Activated T-cell treated with anti-CD3 and anti-CD28 coated beads, Interleukin-2, amount 50 U/mL, for 24 hours (primary cell): Measurements from ENCODE around the gene XCL2.

Experiments
- DNase-seq: peaks from one replicate; pipeline ENCODE4 v3.0.0-alpha.2; 2020
- H3K27ac Mint-ChIP-seq: 2 replicates; pipeline ENCODE4 v1.8.0; 2020; ENCODE audit warnings: mild to moderate bottlenecking, mixed read lengths
- H3K27me3 Mint-ChIP-seq: 2 replicates; pipeline ENCODE4 v1.8.0; 2020; ENCODE audit warnings: mixed read lengths
- H3K36me3 Mint-ChIP-seq: 2 replicates; pipeline ENCODE4 v1.8.0; 2020; ENCODE audit warnings: low read depth, mixed read lengths
- H3K4me1 Mint-ChIP-seq: 2 replicates; pipeline ENCODE4 v1.8.0; 2020; ENCODE audit warnings: low read depth, mixed read lengths
- H3K4me3 Mint-ChIP-seq: 2 replicates; pipeline ENCODE4 v1.8.0; 2020; ENCODE audit warnings: mild to moderate bottlenecking, moderate library complexity, mixed read lengths
- H3K9me3 Mint-ChIP-seq: 2 replicates; pipeline ENCODE4 v1.8.0; 2020; ENCODE audit warnings: mixed read lengths

The XCL2 gene

GRCh38 chr1:168572633-168573032, 28.8 kb upstream of the XCL2 start:
- Mint-ChIP-seq H3K4me1 (peaks cover 38% of the 10 kb centered on the region), H3K4me3 (no peak overlapping the region), H3K9me3 (no peaks in the 10 kb centered on the region), H3K27me3 (no peaks in the 10 kb centered on the region), H3K36me3 (peaks cover 2% of the 10 kb centered on the region), H3K27ac (no peak overlapping the region)
- no peak for DNase-seq

DNA sequence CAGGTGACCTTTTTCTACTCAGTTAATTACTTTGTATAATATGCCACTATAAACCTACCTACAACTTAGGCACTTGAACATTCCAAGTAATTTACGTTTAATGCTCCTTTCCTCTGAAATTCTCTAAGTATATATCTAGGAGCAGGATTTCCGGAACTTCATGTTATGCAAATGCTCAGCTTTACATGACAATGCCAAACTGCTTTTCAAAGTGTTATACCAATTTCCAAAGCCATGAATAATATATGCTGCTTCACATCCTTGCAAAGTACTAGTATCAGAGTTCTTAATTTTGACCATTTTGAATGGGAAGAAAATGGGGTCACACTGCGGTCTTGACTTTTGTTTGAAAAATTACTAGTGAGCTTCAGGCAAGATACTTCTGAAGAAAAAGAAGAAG, 26.9 kb upstream of the XCL2 start:
- Mint-ChIP-seq H3K4me3 (no peak overlapping the region), H3K27me3 (no peaks in the 10 kb centered on the region), H3K9me3 (no peaks in the 10 kb centered on the region), H3K4me1 (peaks cover 30% of the 10 kb centered on the region), H3K36me3 (no peaks in the 10 kb centered on the region), H3K27ac (no peak overlapping the region)
- no peak for DNase-seq

DNA sequence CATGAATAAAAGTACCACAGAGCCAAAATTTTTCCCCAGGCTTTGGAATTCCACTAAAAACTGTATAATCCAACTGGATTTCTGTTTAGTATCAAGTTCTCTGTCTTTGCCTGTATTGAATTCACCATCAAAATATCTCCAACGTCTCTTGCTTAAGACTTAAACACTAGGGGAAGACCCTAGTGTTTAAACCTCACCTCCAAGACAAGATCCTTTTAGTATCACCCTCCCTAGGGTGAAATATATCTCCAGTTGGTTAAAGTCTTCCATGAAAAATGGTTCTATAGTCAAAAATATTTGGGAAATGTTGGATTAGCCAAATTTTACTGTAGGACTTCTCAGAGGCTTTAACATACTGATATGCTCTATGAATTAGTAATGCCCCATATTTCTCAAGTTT, 24.5 kb upstream of the XCL2 start:
- H3K27ac Mint-ChIP-seq: no peak overlapping the region
- no peaks in the 10 kb centered on the region for H3K9me3 Mint-ChIP-seq
- no peak overlapping the region for H3K4me3 Mint-ChIP-seq
- peaks cover 12% of the 10 kb centered on the region for H3K4me1 Mint-ChIP-seq
- H3K27me3 Mint-ChIP-seq: no peaks in the 10 kb centered on the region
- no peak for DNase-seq
- no peaks in the 10 kb centered on the region for H3K36me3 Mint-ChIP-seq

DNA sequence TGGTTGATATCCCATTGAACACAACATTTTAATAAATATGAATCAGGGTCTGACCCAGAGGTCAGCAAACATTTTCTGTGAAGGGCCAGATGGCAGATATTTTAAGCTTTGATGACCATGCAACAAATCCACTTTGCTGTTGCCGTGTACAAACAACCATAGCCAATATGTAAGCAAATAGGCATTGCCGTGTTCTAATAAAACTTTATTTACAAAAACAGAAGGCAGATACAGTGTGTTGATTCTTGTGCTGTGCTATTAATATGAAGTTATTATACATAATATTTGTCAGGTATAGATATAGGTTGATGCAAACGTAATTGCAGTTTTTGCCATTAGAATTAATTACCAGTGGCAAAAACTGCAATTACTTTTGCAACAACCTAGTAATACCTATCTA, 23.8 kb upstream of the XCL2 start:
- Mint-ChIP-seq H3K27ac (no peak overlapping the region), H3K9me3 (peaks cover 4% of the 10 kb centered on the region), H3K27me3 (no peaks in the 10 kb centered on the region), H3K4me1 (peaks cover 11% of the 10 kb centered on the region), H3K36me3 (no peaks in the 10 kb centered on the region), H3K4me3 (no peak overlapping the region)
- no peak for DNase-seq

- no peak overlapping the region for H3K4me3 Mint-ChIP-seq
- no peaks in the 10 kb centered on the region for H3K27me3 Mint-ChIP-seq
- no peak for DNase-seq
- H3K9me3 Mint-ChIP-seq: peaks cover 4% of the 10 kb centered on the region
- H3K36me3 Mint-ChIP-seq: no peaks in the 10 kb centered on the region
- H3K27ac Mint-ChIP-seq: no peak overlapping the region
- H3K4me1 Mint-ChIP-seq: peaks cover 6% of the 10 kb centered on the region
Observed at GRCh38 chr1:168567007-168567406, 23.2 kb upstream of the XCL2 start.

- Mint-ChIP-seq H3K4me1 (peaks cover 6% of the 10 kb centered on the region), H3K9me3 (peaks cover 4% of the 10 kb centered on the region), H3K27ac (no peak overlapping the region), H3K36me3 (no peaks in the 10 kb centered on the region), H3K27me3 (peaks cover 2% of the 10 kb centered on the region), H3K4me3 (no peak overlapping the region)
- no peak for DNase-seq
Observed at GRCh38 chr1:168565825-168566224, 22.0 kb upstream of the XCL2 start.

GRCh38 chr1:168561989-168562388, 18.2 kb upstream of the XCL2 start:
- H3K4me1 Mint-ChIP-seq: peaks cover 14% of the 10 kb centered on the region
- no peak overlapping the region for H3K4me3 Mint-ChIP-seq
- peaks cover 6% of the 10 kb centered on the region for H3K27me3 Mint-ChIP-seq
- H3K27ac Mint-ChIP-seq: no peak overlapping the region
- DNase-seq: no peak
- peaks cover 4% of the 10 kb centered on the region for H3K9me3 Mint-ChIP-seq
- H3K36me3 Mint-ChIP-seq: no peaks in the 10 kb centered on the region

DNA sequence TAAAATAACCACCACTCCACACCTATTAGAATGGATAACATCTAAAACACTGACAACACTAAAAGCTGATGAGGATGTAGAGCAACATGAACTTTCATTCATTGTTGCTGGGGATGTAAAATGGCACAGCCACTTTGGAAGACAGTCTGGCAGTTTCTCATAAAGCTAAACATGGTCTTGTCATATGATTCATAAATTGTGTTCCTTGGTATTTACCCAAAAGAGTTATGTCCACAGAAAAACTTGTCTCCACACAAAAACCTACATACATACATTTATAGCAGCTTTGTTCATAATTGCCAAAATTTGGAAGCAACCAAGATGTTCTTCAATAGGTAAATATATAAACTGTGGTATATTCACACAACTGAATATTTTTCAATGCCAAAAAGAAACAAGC, 16.6 kb upstream of the XCL2 start:
- Mint-ChIP-seq H3K36me3 (no peaks in the 10 kb centered on the region), H3K4me3 (no peak overlapping the region), H3K9me3 (peaks cover 4% of the 10 kb centered on the region), H3K27ac (no peak overlapping the region), H3K4me1 (peaks cover 27% of the 10 kb centered on the region), H3K27me3 (peaks cover 6% of the 10 kb centered on the region)
- no peak for DNase-seq

DNA sequence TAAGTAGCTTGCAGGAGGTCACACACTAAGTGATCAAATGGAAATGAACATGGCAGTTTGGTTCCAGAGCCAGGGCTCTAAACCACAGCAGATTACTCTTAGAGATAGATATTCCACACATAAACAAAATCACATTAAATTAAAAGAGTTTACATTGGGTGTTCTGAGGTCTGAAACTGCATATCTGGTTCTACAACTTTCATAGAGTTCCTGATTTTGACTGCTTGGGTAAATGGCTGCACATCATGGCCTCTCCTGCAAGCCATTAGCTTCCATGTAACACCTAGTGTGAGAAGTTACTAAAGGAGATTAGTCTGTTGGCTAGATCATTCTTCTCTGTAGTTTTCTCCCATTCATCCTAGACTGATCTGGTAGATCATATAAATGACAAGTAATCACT, 12.8 kb upstream of the XCL2 start:
- Mint-ChIP-seq H3K27me3 (peaks cover 6% of the 10 kb centered on the region), H3K9me3 (no peaks in the 10 kb centered on the region), H3K4me1 (peaks cover 50% of the 10 kb centered on the region), H3K4me3 (no peak overlapping the region), H3K36me3 (no peaks in the 10 kb centered on the region), H3K27ac (no peak overlapping the region)
- no peak for DNase-seq

DNA sequence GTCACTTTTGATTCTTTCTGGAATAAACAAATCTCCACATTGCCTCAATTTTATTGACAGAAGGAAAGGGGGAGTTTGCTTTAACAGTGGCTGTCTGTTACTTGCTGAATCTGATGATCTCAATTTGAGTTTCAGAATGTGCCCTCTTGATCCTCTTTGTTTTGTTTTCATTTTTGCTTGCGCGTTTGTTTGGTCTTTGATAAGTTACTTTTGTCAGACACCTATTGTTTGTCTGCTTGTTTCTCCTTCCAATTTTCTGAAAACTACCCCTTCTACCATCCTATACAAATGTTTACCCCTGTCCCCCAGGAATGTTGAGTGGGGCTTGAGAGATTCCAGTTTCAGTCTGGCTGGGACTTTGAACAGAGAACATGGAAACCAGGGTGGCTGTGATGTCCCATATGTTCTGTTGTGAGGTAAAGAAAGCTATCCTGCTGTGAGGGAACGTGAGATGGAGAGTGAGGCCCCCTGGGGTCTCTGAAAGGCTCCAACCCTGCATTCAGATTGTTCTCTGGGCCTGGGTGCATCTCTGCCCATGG, 11.8 kb upstream of the XCL2 start:
- H3K4me3 Mint-ChIP-seq: no peak overlapping the region
- H3K4me1 Mint-ChIP-seq: peaks cover 50% of the 10 kb centered on the region
- no peaks in the 10 kb centered on the region for H3K9me3 Mint-ChIP-seq
- peaks cover 3% of the 10 kb centered on the region for H3K27me3 Mint-ChIP-seq
- H3K27ac Mint-ChIP-seq: peak overlapping the region; percentile 82
- no peaks in the 10 kb centered on the region for H3K36me3 Mint-ChIP-seq
- no peak for DNase-seq

- Mint-ChIP-seq H3K27ac (peak overlapping the region; percentile 82), H3K4me3 (peak overlapping the region; percentile 9), H3K4me1 (peaks cover 50% of the 10 kb centered on the region), H3K27me3 (no peaks in the 10 kb centered on the region), H3K9me3 (no peaks in the 10 kb centered on the region), H3K36me3 (no peaks in the 10 kb centered on the region)
- DNase-seq: no peak
Observed at GRCh38 chr1:168554603-168555483, 11.0 kb upstream of the XCL2 start.

DNA sequence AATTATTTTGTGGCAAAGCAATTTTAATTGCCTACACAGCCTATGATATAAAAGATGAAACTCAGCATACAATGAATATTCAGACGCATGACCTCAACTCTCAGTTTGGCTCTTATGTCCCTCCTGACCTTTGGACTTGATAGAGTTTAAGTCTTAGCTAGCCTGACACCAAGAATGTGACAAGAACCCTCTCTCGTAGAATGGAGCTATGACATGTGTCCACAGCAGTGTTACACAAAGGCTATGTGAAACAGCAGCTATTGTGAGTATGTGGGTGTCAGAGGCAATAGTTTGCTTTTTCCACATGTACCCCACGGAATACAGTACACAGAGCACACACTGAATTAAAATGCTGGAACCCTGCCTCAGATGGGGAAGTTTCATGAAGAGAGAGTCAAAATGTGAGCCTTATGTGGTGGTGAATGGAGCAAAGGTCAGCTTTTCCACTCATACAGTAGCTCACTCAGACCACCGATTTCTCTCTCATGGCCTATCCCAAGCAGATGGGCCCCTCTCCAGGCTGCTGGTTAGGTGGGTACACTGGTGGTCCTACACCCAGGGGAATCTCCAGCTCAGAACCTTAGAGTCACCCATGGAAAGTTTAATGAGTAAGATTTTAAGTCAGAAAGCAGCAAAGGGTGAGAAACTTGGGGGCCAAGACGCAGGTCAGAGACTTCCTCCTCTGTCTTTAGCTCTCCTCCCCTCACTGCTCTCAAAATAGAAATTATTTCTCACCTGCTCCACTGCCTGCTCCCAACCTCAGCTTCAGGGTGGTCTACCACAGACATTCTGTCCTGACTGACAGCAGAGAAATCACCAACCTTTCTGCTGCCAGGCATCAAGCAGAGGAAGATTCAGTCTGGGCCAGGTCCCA, 10.1 kb upstream of the XCL2 start:
- peak overlapping the region; percentile 82 for H3K27ac Mint-ChIP-seq
- no peaks in the 10 kb centered on the region for H3K27me3 Mint-ChIP-seq
- DNase-seq: no peak
- peaks cover 2% of the 10 kb centered on the region for H3K9me3 Mint-ChIP-seq
- H3K4me3 Mint-ChIP-seq: peak overlapping the region; percentile 9
- H3K36me3 Mint-ChIP-seq: no peaks in the 10 kb centered on the region
- peaks cover 50% of the 10 kb centered on the region for H3K4me1 Mint-ChIP-seq

DNA sequence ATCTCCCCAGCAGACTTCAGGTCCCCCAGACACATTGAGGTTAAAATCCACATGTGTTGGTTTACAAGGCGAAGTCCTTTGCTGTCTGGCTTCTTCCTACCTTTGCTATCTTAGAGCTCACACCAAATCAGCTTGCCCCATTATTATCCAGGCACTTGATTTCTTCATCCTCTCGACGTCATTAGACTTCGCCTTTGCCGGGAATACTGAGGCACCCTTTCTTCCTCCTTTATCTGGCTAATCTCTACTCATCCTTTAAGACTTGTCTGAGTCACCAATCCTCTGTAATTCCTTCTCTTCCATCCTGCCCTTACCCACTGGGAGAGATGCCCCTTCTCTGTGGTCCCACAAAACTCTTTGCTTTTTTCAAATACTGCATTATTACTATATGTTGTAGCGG, 9.2 kb upstream of the XCL2 start:
- H3K4me3 Mint-ChIP-seq: no peak overlapping the region
- H3K9me3 Mint-ChIP-seq: peaks cover 3% of the 10 kb centered on the region
- H3K27ac Mint-ChIP-seq: no peak overlapping the region
- H3K36me3 Mint-ChIP-seq: no peaks in the 10 kb centered on the region
- H3K27me3 Mint-ChIP-seq: no peaks in the 10 kb centered on the region
- DNase-seq: no peak
- H3K4me1 Mint-ChIP-seq: peaks cover 49% of the 10 kb centered on the region

- no peaks in the 10 kb centered on the region for H3K27me3 Mint-ChIP-seq
- peaks cover 3% of the 10 kb centered on the region for H3K9me3 Mint-ChIP-seq
- no peak overlapping the region for H3K27ac Mint-ChIP-seq
- peaks cover 39% of the 10 kb centered on the region for H3K4me1 Mint-ChIP-seq
- DNase-seq: no peak
- no peak overlapping the region for H3K4me3 Mint-ChIP-seq
- no peaks in the 10 kb centered on the region for H3K36me3 Mint-ChIP-seq
Observed at GRCh38 chr1:168551688-168552087, 7.9 kb upstream of the XCL2 start.

DNA sequence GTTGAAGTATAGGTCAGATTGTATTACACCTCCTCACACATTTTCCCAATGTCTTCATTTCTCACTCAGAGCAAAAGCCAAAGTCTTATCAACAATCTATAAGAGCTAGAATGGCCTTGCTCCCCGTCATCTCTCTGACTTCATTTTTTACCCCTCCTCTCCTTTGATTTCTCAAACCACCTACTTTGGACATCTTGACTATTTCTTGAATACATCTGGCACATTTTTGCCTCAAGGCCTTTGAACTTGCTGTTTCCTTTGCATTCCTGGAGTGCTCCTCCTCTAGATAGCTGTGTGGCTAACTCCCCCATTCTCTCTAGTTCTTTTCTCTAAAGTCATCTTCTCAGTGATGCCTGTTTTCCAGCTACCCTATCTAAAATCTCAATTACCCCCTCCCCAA, 7.2 kb upstream of the XCL2 start:
- peaks cover 3% of the 10 kb centered on the region for H3K9me3 Mint-ChIP-seq
- DNase-seq: no peak
- no peak overlapping the region for H3K27ac Mint-ChIP-seq
- H3K27me3 Mint-ChIP-seq: no peaks in the 10 kb centered on the region
- H3K4me3 Mint-ChIP-seq: no peak overlapping the region
- H3K4me1 Mint-ChIP-seq: peaks cover 34% of the 10 kb centered on the region
- no peaks in the 10 kb centered on the region for H3K36me3 Mint-ChIP-seq
